GM13977 (cell line): ENCODE data around the gene SLC35F1.

Experiments
- DNase-seq: peaks from one replicate; pipeline ENCODE4 v3.0.0; 2012; ENCODE audit warnings: low spot score
- in situ Hi-C: fragments of 300-500 bp; cut with MboI; formaldehyde crosslinking; loops from one replicate; pipeline ENCODE4 v1.12.0; 2022; ENCODE audit warnings: low sequenced_read_pairs, low pct_unique_long_range_greater_than_20kb, mixed read lengths, inconsistent platforms; ENCODE audit not compliant: unreplicated experiment
- TF ChIP-seq, protein P1 (sequence below): IDR thresholded peaks from 2 replicates; pipeline ENCODE4 v1.5.1; 2012; ENCODE audit warnings: mild to moderate bottlenecking, control low read depth; ENCODE audit not compliant: insufficient read depth; ENCODE audit errors: extremely low read depth, missing control alignments

SLC35F1 gene

DNA sequence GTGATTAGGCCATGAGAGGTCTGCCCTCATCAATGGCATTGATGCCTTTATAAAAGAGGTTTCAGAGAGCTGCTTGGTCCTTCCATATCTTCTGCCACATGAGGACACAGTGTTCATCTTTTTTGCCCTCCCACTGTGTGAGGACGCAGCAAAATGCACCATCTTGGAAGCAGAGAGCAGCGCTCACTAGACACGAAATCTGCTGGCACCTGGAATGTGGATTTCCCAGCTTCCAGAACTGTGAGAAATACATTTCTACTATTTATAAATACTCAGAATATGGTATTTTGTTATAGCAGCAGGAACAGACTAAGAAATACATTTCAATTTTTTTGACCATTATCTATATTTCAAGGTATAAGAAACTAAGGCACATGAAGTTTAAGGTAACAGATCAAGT is 24.9 kb downstream of the SLC35F1 start:
- in situ Hi-C loops, result no loop called here
- DNase-seq, result no peak
- TF ChIP-seq, protein P1, sequence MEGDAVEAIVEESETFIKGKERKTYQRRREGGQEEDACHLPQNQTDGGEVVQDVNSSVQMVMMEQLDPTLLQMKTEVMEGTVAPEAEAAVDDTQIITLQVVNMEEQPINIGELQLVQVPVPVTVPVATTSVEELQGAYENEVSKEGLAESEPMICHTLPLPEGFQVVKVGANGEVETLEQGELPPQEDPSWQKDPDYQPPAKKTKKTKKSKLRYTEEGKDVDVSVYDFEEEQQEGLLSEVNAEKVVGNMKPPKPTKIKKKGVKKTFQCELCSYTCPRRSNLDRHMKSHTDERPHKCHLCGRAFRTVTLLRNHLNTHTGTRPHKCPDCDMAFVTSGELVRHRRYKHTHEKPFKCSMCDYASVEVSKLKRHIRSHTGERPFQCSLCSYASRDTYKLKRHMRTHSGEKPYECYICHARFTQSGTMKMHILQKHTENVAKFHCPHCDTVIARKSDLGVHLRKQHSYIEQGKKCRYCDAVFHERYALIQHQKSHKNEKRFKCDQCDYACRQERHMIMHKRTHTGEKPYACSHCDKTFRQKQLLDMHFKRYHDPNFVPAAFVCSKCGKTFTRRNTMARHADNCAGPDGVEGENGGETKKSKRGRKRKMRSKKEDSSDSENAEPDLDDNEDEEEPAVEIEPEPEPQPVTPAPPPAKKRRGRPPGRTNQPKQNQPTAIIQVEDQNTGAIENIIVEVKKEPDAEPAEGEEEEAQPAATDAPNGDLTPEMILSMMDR, result no peak

DNA sequence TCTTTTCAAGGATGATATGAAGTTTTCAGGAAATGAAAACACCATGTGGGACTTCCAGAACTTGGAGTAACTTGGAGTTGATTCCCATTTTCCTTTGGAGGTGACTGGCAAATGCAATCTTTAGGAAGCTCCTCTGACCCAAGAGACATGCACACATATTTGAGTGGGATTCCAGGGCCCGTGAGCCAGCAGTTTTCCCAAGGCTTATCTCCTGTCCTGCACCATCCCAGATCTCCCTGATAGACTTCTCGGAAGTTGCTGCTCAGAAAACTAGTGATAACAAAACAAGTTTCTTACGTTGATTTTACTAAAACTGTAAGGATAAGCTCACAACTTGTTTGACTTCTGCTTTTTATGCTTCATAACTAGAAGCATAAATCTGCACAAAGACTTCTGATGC is 25.6 kb downstream of the SLC35F1 start:
- no peak for DNase-seq
- in situ Hi-C loops, result no loop called here
- TF ChIP-seq, protein P1, result no peak

DNA sequence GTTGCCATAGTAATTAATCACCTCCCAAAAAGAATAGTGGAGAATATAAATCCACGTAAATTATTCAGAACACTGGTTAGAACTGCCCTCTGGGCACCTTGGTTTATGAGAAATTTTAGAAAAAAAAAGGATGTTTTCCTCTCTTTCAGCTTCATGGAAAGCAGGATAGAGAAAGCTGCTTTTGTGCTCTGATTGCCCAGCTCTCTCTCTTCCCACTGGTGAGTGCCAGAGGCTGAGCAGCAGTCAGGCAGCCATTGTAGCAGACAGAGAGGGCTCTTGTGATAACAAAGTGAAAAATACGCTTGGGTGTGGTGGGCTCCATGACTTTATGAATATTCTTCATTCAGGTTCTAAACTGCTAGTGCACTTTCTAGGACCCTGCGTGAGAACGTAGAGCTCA is 26.4 kb downstream of the SLC35F1 start:
- in situ Hi-C loops, result no loop called here
- TF ChIP-seq, protein P1, result no peak
- no peak for DNase-seq

DNA sequence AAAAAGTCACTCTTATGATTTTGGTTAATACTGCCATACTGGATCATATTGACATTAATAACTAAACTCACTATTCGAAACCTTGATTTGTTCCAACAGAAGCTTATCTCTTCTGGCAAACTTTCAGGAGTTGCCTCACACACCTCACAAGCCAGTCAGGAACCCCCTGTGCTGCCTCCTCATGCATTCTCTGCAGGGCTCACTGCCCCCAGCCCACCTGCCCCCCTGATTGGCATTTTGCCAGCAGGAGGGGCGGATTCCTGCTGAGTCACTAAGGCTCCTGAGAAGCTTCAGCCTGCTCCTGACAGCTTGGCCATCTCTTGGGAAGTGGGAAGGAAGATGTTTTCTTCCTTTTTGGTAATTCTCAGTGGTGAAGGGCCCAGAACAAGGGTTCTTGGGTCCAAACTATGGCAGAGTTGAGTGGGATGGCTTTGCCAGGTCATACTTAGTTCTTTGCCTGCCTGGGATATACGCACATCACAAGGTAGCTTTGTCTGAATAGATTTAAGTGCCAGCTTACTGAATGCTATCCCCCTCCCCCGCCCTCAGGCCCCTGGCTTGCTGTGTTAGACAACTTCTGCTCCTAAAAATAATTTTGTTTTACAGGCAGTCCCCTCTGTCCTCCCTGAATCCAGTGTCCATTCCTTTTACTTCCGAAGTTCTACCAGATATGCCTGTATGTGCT is 31.4 kb downstream of the SLC35F1 start:
- no peak for DNase-seq
- TF ChIP-seq, protein P1, result no peak
- in situ Hi-C loops, result no loop called here

DNA sequence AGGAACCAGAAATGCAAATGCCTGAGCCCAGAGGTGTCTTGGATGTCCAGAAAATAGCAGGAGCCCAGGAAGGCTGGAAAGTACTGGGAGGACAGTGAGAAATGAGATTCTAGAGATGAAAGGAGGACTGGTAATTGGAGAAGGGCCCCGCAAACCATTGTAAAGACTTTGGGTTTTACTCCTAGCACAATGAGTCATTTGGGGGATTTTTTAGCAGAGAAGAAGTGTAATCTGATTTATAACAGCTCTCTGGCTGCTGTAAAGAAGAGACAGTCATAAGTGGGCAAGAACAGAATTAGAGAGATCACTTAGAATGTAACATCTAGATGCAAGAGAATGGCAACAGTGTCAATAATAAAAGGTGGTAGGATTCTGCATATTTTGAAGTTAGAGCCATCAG is 40.2 kb downstream of the SLC35F1 start:
- in situ Hi-C loops, result no loop called here
- DNase-seq, result no peak
- TF ChIP-seq, protein P1, result no peak

DNA sequence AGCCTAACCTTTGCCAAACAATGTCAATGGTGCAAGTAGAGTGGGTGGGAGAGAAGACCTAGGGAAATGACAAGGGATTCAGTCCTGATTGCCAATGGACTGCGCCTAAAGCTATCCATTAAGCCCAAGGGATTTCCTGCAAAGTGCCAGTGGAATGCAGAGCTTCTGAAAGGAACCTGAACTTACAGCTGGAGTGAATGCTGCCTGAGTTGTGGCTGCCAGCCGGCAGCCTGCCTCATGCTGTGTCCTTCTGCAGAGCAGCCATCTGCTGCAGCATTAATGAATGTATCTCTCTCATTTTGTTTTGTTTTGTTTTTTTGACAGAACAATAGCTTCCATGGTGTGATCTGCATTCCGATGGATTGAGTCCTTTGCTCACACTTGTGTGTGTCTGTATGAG is 44.7 kb downstream of the SLC35F1 start:
- in situ Hi-C loops, result no loop called here
- TF ChIP-seq, protein P1, result no peak
- no peak for DNase-seq

DNA sequence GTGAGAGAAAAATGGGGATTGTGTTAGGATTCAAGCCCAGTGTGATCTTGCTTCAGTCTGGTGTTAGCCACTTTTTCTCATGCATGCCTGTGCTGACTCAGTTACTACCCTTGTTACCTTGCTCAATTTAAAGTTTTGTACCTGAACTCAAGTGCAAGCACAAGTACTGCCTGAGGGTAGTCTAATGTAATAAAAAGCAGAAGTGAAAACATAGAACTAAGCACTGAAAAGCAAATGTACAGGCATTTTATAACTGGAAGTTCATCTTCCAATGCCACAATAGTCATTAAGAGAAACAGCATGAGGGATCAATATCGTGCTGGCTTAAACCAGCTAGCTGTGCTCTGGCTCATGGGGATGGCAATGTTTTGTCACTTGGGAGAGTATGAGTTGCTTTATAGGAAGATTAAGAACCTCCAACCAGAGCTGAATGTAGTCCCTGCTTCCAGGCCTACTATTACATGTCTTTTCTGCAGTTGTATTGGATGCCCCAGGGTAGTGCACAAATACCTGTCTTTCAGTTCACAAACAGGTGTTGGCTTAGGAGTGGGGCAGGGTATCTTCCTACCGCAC is 48.7 kb downstream of the SLC35F1 start:
- in situ Hi-C loops, result no loop called here
- no peak for DNase-seq
- TF ChIP-seq, protein P1, result no peak
